K562 (cell line): ENCODE measurements around the gene C2CD4D. TPM values are rescaled to one million over a fixed set of nuclear protein-coding genes. Genes with fewer than 3 reads are reported as not detected.

Experiments
- ATAC-seq: fragments of 200-7000 bp; cut with Tn5 transposase; 3 replicates; pipeline ENCODE4 v1.9.1; 2020; ENCODE audit warnings: moderate library complexity
- BruUV-seq: library from RNA; stranded (reverse); fragments of 400-500 nt; replicated peaks from 2 replicates; lab custom pipeline; 2021; lab: Mats Ljungman, UMichigan
- CTCF ChIA-PET: fragments of 300-600 bp; formaldehyde crosslinking; extraction: SDS; loops from one replicate; lab custom pipeline; 2021; ENCODE audit warnings: low intra/inter-chr PET ratio; lab: Yijun Ruan, JAX
- POLR2A ChIA-PET: fragments of 300-600, 350-650 bp; sonication (Branson Sonifier 250); formaldehyde crosslinking; extraction: SDS; loops from one replicate; lab custom pipeline; 2021; ENCODE audit warnings: antibody characterized with exemption, inconsistent platforms; lab: Yijun Ruan, JAX
- DNase-seq, 4 experiments: peaks; one replicate each; pipeline versions ENCODE4 v3.0.0 to v3.0.0-alpha.2; 2011 to 2018; ENCODE audit warnings: low spot score in 3 of 4, mixed read lengths in 3 of 4; ENCODE audit errors: extremely low read depth in 1 of 4
- FAIRE-seq: peaks from 2 replicates; lab custom pipeline; 2011; peaks lifted over from hg19 to GRCh38; lab: Jason Lieb, UNC
- H2AFZ ChIP-seq: 2 replicates; pipeline ENCODE4 v1.6.0; 2011; ENCODE audit warnings: low read depth, low read length, control low read depth, inconsistent platforms
- H3K27ac ChIP-seq: fragments of 200-600 bp; 3 replicates; pipeline ENCODE4 v1.8.0; 2011; ENCODE audit warnings: low read depth, mild to moderate bottlenecking, control low read depth, inconsistent platforms, low read length, moderate library complexity, mixed read lengths; ENCODE audit errors: extremely low read depth
- H3K27me3 ChIP-seq, 2 experiments: fragments of 300-600 bp in 1 of 2; 2 replicates in 1 of 2; 3 replicates in 1 of 2; pipeline versions ENCODE4 v1.6.0 to v1.8.0; 2011; ENCODE audit warnings: inconsistent platforms in 2 of 2, low read length in 2 of 2, mild to moderate bottlenecking in 1 of 2, mixed read lengths in 1 of 2, moderate library complexity in 1 of 2; ENCODE audit not compliant: control insufficient read depth in 2 of 2, insufficient read depth in 2 of 2
- H3K36me3 ChIP-seq: fragments of 300-600 bp; 3 replicates; pipeline ENCODE4 v1.8.0; 2011; ENCODE audit warnings: mild to moderate bottlenecking, low read length, inconsistent platforms; ENCODE audit not compliant: control insufficient read depth, insufficient read depth
- H3K4me1 ChIP-seq, 2 experiments: fragments of 200-600 bp in 1 of 2; replicated peaks in 1 of 2; 2 replicates in 1 of 2; 3 replicates in 1 of 2; pipeline versions ENCODE4 v1.5.1 to v1.8.0; 2011; ENCODE audit warnings: inconsistent platforms in 2 of 2, low read length in 2 of 2, mild to moderate bottlenecking in 1 of 2, mixed read lengths in 1 of 2, moderate library complexity in 1 of 2; ENCODE audit not compliant: control insufficient read depth in 2 of 2, insufficient read depth in 2 of 2
- H3K4me2 ChIP-seq: 2 replicates; pipeline ENCODE4 v1.6.1; 2011; ENCODE audit warnings: low read length, control low read depth, inconsistent platforms, mixed read lengths; ENCODE audit not compliant: insufficient read depth
- H3K4me3 ChIP-seq: fragments of 200-600 bp; sonication (generic), shearing (Covaris generic); 2 replicates; pipeline ENCODE4 v1.5.1; 2016; ENCODE audit warnings: control low read depth, inconsistent platforms
- H3K79me2 ChIP-seq: fragments of 200-600 bp; 3 replicates; pipeline ENCODE4 v1.8.0; 2011; ENCODE audit warnings: low read length, inconsistent platforms; ENCODE audit not compliant: control insufficient read depth, insufficient read depth
- H3K9ac ChIP-seq, 2 experiments: 2 replicates each; pipeline versions ENCODE4 v1.6.0 to v1.6.1; 2011; ENCODE audit warnings: low read depth in 2 of 2, low read length in 2 of 2, control low read depth in 1 of 2, inconsistent platforms in 1 of 2, mild to moderate bottlenecking in 1 of 2, mixed read lengths in 1 of 2; ENCODE audit not compliant: insufficient read depth in 1 of 2
- H3K9me1 ChIP-seq: one replicate; pipeline ENCODE4 v1.6.0; 2011; ENCODE audit warnings: inconsistent platforms, mild to moderate bottlenecking, low read length, moderate library complexity; ENCODE audit not compliant: control insufficient read depth, insufficient read depth
- H3K9me3 ChIP-seq: replicated peaks from 2 replicates; pipeline ENCODE4 v1.5.1; 2011; ENCODE audit warnings: low read depth, low read length, inconsistent platforms; ENCODE audit not compliant: control insufficient read depth, insufficient read depth
- H4K20me1 ChIP-seq: replicated peaks from 2 replicates; pipeline ENCODE4 v1.6.1; 2011; ENCODE audit warnings: low read length, inconsistent platforms, mixed read lengths; ENCODE audit not compliant: control insufficient read depth, insufficient read depth
- KHSRP ChIP-seq: fragments of 450-650 bp; IDR thresholded peaks from 2 replicates; pipeline ENCODE4 v1.6.1; 2017
- MAZ ChIP-seq, 2 experiments: fragments of 450-650 bp in 1 of 2; sonication (generic) in 1 of 2; formaldehyde crosslinking; IDR thresholded peaks in 1 of 2; conservative IDR thresholded peaks in 1 of 2; 2 replicates each; pipeline versions ENCODE4 v1.4.0 to v1.5.0; 2020; ENCODE audit warnings: mild to moderate bottlenecking in 1 of 2, missing genetic modification reagents in 1 of 2
- WGBS: fragments of 100-300 bp; shearing (Covaris generic); methylation state at CpG from one replicate; pipeline ENCODE4 v1.1.6; 2016; ENCODE audit warnings: low coverage, mixed read lengths; ENCODE audit not compliant: insufficient coverage; ENCODE audit errors: missing lambda C conversion rate; 5-methylcytosine and 5-hydroxymethylcytosine counted together
- in situ Hi-C: fragments of 300-500 bp; cut with MboI; formaldehyde crosslinking; loops from 4 replicates; pipeline ENCODE4 v1.15.0; 2018; ENCODE audit warnings: inconsistent platforms, mixed read lengths
- intact Hi-C: fragments of 100-400 bp; cut with micrococcal nuclease; formaldehyde crosslinking; loops from 2 replicates; pipeline ENCODE4 v1.14.2; 2022
- polyA plus RNA-seq, 8 experiments: library from polyadenylated mRNA; depleted of rRNA in 4 of 8; stranded (reverse) in 5 of 8; unstranded in 3 of 8; fragments of >200 nt; fragmentation: Nextera tagmentation in 2 of 8; fragmentation: Illumina TruSeq in 1 of 8; extraction: Ambion mirVana in 2 of 8; extraction: Trizol in 1 of 8; gene quantifications; 2 replicates each; pipeline versions ENCODE4 v1.2.1 to v1.2.3, GENCODE V29; 2011 to 2014; ENCODE audit warnings: inconsistent platforms in 1 of 8, missing spikeins in 1 of 8
- total RNA-seq, 7 experiments: library from RNA; depleted of rRNA in 6 of 7; stranded (reverse); fragments of >200 nt in 6 of 7; fragmentation: Illumina TruSeq in 2 of 7; extraction: Trizol in 2 of 7; gene quantifications; 2 replicates each; pipeline versions ENCODE4 v1.2.1 to v1.2.3, GENCODE V29; 2011 to 2021; ENCODE audit warnings: low replicate concordance in 1 of 7
- TF ChIP-seq, protein P1 (sequence below), 2 experiments: fragments of 250-450 bp in 1 of 2; fragments of 450-650 bp in 1 of 2; sonication (Bioruptor Pico) in 1 of 2; IDR thresholded peaks; 2 replicates each; pipeline versions ENCODE4 v1.6.1 to v1.8.0; 2016 to 2021; ENCODE audit warnings: mild to moderate bottlenecking in 2 of 2, moderate library complexity in 2 of 2, missing compliant biosample characterization in 1 of 2, missing genetic modification characterization in 1 of 2
- TF ChIP-seq, protein P2 (sequence below): sonication (generic); formaldehyde crosslinking; IDR thresholded peaks from 2 replicates; pipeline ENCODE4 v1.8.0; 2023; ENCODE audit warnings: missing genetic modification reagents, mild to moderate bottlenecking, borderline replicate concordance

Gene C2CD4D
- total and polyA plus RNA-seq, 9 of the 15 experiments (the other 6 are each of a cell fraction or from before 2014, with no cell fraction given), result not detected

DNA sequence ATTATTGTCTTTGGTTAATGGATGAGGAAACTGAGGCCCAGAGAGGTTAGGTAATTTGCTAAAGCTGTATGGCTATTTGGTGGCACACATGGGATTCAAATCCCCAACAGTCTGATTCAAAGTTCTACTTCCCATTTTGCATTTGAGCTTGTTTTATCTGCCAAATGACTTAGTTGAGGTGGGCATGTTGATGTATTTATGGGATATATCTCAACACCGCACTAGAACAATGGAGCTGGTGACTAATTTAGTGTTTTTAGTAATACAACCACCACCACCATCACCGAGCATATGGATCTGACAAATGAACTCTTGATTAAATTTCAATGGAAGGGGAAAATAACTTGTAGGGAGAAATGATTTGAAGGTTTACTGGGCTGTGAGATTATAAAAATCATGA lies 42.8 kb upstream of the C2CD4D start:
- in situ Hi-C loops, result no loop called here
- H3K36me3 ChIP-seq, result peaks cover 21% of the 10 kb centered on the region
- H2AFZ ChIP-seq, result no peak overlapping the region
- no peaks in the 10 kb centered on the region for H3K27me3 ChIP-seq
- DNase-seq, result no peak
- TF ChIP-seq, protein P1, sequence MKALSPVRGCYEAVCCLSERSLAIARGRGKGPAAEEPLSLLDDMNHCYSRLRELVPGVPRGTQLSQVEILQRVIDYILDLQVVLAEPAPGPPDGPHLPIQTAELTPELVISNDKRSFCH (CRISPR knock-in tag; IDR thresholded peaks at IDR 0.05), result no peak
- TF ChIP-seq, protein P1 (tag; IDR thresholded peaks at IDR 0.05), result no peak
- TF ChIP-seq KHSRP, result no peak
- TF ChIP-seq, protein P2, sequence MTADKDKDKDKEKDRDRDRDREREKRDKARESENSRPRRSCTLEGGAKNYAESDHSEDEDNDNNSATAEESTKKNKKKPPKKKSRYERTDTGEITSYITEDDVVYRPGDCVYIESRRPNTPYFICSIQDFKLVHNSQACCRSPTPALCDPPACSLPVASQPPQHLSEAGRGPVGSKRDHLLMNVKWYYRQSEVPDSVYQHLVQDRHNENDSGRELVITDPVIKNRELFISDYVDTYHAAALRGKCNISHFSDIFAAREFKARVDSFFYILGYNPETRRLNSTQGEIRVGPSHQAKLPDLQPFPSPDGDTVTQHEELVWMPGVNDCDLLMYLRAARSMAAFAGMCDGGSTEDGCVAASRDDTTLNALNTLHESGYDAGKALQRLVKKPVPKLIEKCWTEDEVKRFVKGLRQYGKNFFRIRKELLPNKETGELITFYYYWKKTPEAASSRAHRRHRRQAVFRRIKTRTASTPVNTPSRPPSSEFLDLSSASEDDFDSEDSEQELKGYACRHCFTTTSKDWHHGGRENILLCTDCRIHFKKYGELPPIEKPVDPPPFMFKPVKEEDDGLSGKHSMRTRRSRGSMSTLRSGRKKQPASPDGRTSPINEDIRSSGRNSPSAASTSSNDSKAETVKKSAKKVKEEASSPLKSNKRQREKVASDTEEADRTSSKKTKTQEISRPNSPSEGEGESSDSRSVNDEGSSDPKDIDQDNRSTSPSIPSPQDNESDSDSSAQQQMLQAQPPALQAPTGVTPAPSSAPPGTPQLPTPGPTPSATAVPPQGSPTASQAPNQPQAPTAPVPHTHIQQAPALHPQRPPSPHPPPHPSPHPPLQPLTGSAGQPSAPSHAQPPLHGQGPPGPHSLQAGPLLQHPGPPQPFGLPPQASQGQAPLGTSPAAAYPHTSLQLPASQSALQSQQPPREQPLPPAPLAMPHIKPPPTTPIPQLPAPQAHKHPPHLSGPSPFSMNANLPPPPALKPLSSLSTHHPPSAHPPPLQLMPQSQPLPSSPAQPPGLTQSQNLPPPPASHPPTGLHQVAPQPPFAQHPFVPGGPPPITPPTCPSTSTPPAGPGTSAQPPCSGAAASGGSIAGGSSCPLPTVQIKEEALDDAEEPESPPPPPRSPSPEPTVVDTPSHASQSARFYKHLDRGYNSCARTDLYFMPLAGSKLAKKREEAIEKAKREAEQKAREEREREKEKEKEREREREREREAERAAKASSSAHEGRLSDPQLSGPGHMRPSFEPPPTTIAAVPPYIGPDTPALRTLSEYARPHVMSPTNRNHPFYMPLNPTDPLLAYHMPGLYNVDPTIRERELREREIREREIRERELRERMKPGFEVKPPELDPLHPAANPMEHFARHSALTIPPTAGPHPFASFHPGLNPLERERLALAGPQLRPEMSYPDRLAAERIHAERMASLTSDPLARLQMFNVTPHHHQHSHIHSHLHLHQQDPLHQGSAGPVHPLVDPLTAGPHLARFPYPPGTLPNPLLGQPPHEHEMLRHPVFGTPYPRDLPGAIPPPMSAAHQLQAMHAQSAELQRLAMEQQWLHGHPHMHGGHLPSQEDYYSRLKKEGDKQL (CRISPR knock-in tag), result no peak
- no peak for TF ChIP-seq MAZ (CRISPR knock-in tag; conservative IDR thresholded peaks at IDR 0.05 in 1 of 2, IDR thresholded peaks at IDR 0.05 in 1 of 2)
- no peaks in the 10 kb centered on the region for H3K4me1 ChIP-seq
- H3K27ac ChIP-seq, result no peak overlapping the region
- H3K9me3 ChIP-seq, result no peaks in the 10 kb centered on the region
- H3K79me2 ChIP-seq, result no peaks in the 10 kb centered on the region
- no peaks in the 10 kb centered on the region for H4K20me1 ChIP-seq
- FAIRE-seq, result no peak
- no peak overlapping the region for H3K4me2 ChIP-seq
- intact Hi-C loops, result no loop called here
- POLR2A ChIA-PET, result interaction anchor here (1.3 kb wide), 1 partner anchor 11 kb away, joined by 5 read pairs; no protein-coding TSS in a partner anchor
- no peak for ATAC-seq
- H3K9ac ChIP-seq, result no peak overlapping the region
- WGBS, result 93% methylated on average over 2 of the region's 2 CpGs
- BruUV-seq, result no TSS peak
- H3K4me3 ChIP-seq, result no peak overlapping the region
- no peaks in the 10 kb centered on the region for H3K9me1 ChIP-seq
- CTCF ChIA-PET, result interaction anchor here (0.6 kb wide), 1 partner anchor 16 kb away, joined by 4 read pairs; no protein-coding TSS in a partner anchor
